GM18508 (cell line): ENCODE measurements around the gene NUP188.

ENCODE experiments used
- ATAC-seq: cut with Tn5 transposase; IDR thresholded peaks from one replicate; pipeline ENCODE4 v1.9.1; 2021; ENCODE audit warnings: moderate number of reproducible peaks; ENCODE audit not compliant: insufficient read depth, unreplicated experiment

Gene NUP188

GRCh38 chr9:128913995-128914772 is 33.3 kb upstream of the NUP188 start:
- ATAC-seq, result no peak

- no peak for ATAC-seq
These were observed 31.3 kb upstream of the NUP188 start for GRCh38 chr9:128916204-128916603.

- ATAC-seq, result no peak
These were observed 30.8 kb upstream of the NUP188 start for GRCh38 chr9:128916745-128917144.

- no peak for ATAC-seq
These were observed 30.2 kb upstream of the NUP188 start for GRCh38 chr9:128917151-128917849.

- no peak for ATAC-seq
These were observed 28.6 kb upstream of the NUP188 start for GRCh38 chr9:128918921-128919320.

GRCh38 chr9:128919402-128920089 is 28.0 kb upstream of the NUP188 start:
- no peak for ATAC-seq

- no peak for ATAC-seq
These were observed 27.0 kb upstream of the NUP188 start, which contains the start of gene PHYHD1 for GRCh38 chr9:128920381-128921058. TSS of gene PHYHD1 (plus strand) at chr9:128920982. CDS start at chr9:128922324, 1,342 bp downstream.

GRCh38 chr9:128921881-128922763 is 25.4 kb upstream of the NUP188 start:
- ATAC-seq, result no peak

- ATAC-seq, result no peak
These were observed 24.0 kb upstream of the NUP188 start for GRCh38 chr9:128923493-128923883.

GRCh38 chr9:128927731-128928411 is 19.6 kb upstream of the NUP188 start:
- ATAC-seq, result no peak

- no peak for ATAC-seq
These were observed 18.9 kb upstream of the NUP188 start for GRCh38 chr9:128928624-128929023.

- no peak for ATAC-seq
These were observed 17.9 kb upstream of the NUP188 start for GRCh38 chr9:128929560-128929959.

- ATAC-seq, result no peak
These were observed 13.8 kb upstream of the NUP188 start for GRCh38 chr9:128933731-128934130.

- ATAC-seq, result no peak
These were observed 11.2 kb upstream of the NUP188 start for GRCh38 chr9:128936171-128936865.

- ATAC-seq, result no peak
These were observed 10.0 kb upstream of the NUP188 start for GRCh38 chr9:128937310-128938165.

GRCh38 chr9:128940271-128940921 is 7.1 kb upstream of the NUP188 start:
- ATAC-seq, result no peak
